Thyroid gland (tissue), 4 donors: Measurements from ENCODE around the gene TNNI2. TPM values are rescaled to one million over a fixed set of nuclear protein-coding genes. Genes with fewer than 3 reads are reported as not detected.
A peak's percentile ranks its signal among the peaks of the same experiment; 100 is the strongest.

Source experiments
- DNase-seq, 2 donors: peaks; one replicate each; pipeline ENCODE4 v3.0.0-alpha.2; 2019
- H3K27ac ChIP-seq, 3 donors: fragments of 200-600 bp; sonication (generic); 1 replicate in 2 of 3; 2 replicates in 1 of 3; pipeline ENCODE4 v1.5.1; 2016 to 2019; ENCODE audit warnings: mild to moderate bottlenecking in 1 of 3, moderate library complexity in 1 of 3
- H3K27me3 ChIP-seq: fragments of 200-600 bp; sonication (generic); one replicate; pipeline ENCODE4 v1.5.1; 2019
- H3K36me3 ChIP-seq, 2 donors: fragments of 200-600 bp; sonication (generic); one replicate each; pipeline ENCODE4 v1.5.1; 2016 to 2019
- H3K4me1 ChIP-seq, 2 donors: fragments of 200-600 bp; sonication (generic); one replicate each; pipeline ENCODE4 v1.5.1; 2017 to 2019
- H3K4me3 ChIP-seq, 3 donors: fragments of 200-600 bp; sonication (generic); replicated peaks in 1 of 3; 1 replicate in 2 of 3; 2 replicates in 1 of 3; pipeline ENCODE4 v1.5.1; 2016; ENCODE audit warnings: mild to moderate bottlenecking in 1 of 3
- H3K9me3 ChIP-seq: fragments of 200-600 bp; sonication (generic); one replicate; pipeline ENCODE4 v1.5.1; 2017
- POLR2A ChIP-seq, 2 donors: fragments of 450-650 bp; IDR thresholded peaks; one replicate each; pipeline ENCODE4 v1.6.1; 2017; ENCODE audit warnings: antibody characterized with exemption in 2 of 2, mild to moderate bottlenecking in 2 of 2, moderate library complexity in 1 of 2
- WGBS, 2 donors: methylation state at CpG; one replicate each; pipeline ENCODE4 v1.1.5; 2017; 5-methylcytosine and 5-hydroxymethylcytosine counted together
- intact Hi-C: fragments of 100-400 bp; cut with DNase I; formaldehyde crosslinking; loops from one replicate; pipeline ENCODE4 v1.15.1; 2023
- total RNA-seq, 4 donors: library from RNA; depleted of rRNA; stranded (reverse); fragments of >200 nt; gene quantifications; one replicate each; pipeline ENCODE4 v1.2.3, GENCODE V29; 2016
- TF ChIP-seq, protein P1 (sequence below), 6 experiments: fragments of 200-600 bp in 3 of 6; fragments of 450-650 bp in 3 of 6; sonication (generic) in 3 of 6; IDR thresholded peaks; one replicate each; pipeline ENCODE4 v1.5.1; 2016 to 2019; ENCODE audit warnings: antibody characterized with exemption in 6 of 6, mild to moderate bottlenecking in 2 of 6, inconsistent platforms in 1 of 6, moderate library complexity in 1 of 6

TNNI2 gene
- total RNA-seq, 4 donors from 2014 or later = not detected

DNA sequence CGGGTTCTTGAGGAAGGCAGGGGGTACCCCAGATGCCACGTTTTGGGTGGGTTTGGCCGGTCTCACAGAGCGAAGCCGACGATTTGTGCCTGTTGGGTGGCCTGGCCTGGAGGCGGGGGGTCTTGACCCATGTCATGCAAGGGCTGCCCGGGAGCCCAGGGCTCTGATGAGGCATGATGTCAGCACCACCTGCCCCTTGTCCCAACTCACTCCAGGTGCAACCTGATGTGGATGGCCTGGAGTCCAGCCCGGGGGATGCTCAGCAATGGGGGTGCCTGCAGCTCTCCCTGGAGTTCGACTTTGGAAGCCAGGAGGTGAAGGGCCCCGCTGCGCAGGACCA is 3.1 kb upstream of the TNNI2 start:
- intact Hi-C loops = loop anchor here (10.0 kb wide), 1 partner anchor 319 kb away; no protein-coding TSS in a partner anchor
- Histone ChIP-seq H3K9me3 (no peaks in the 10 kb centered on the region), H3K27me3 (no peaks in the 10 kb centered on the region), H3K27ac (no peak overlapping the region), H3K36me3 (no peaks in the 10 kb centered on the region), H3K4me3 (no peak overlapping the region), H3K4me1 (peaks cover 0 to 19% of the 10 kb centered on the region in 2 donors)
- DNase-seq = no peak
- no peak for TF ChIP-seq POLR2A (IDR thresholded peaks at IDR 0.05)
- TF ChIP-seq, protein P1, sequence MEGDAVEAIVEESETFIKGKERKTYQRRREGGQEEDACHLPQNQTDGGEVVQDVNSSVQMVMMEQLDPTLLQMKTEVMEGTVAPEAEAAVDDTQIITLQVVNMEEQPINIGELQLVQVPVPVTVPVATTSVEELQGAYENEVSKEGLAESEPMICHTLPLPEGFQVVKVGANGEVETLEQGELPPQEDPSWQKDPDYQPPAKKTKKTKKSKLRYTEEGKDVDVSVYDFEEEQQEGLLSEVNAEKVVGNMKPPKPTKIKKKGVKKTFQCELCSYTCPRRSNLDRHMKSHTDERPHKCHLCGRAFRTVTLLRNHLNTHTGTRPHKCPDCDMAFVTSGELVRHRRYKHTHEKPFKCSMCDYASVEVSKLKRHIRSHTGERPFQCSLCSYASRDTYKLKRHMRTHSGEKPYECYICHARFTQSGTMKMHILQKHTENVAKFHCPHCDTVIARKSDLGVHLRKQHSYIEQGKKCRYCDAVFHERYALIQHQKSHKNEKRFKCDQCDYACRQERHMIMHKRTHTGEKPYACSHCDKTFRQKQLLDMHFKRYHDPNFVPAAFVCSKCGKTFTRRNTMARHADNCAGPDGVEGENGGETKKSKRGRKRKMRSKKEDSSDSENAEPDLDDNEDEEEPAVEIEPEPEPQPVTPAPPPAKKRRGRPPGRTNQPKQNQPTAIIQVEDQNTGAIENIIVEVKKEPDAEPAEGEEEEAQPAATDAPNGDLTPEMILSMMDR (IDR thresholded peaks at IDR 0.05) = no peak
- 87 to 89% methylated on average over 6 to 10 of the region's 12 CpGs for WGBS, 2 donors

DNA sequence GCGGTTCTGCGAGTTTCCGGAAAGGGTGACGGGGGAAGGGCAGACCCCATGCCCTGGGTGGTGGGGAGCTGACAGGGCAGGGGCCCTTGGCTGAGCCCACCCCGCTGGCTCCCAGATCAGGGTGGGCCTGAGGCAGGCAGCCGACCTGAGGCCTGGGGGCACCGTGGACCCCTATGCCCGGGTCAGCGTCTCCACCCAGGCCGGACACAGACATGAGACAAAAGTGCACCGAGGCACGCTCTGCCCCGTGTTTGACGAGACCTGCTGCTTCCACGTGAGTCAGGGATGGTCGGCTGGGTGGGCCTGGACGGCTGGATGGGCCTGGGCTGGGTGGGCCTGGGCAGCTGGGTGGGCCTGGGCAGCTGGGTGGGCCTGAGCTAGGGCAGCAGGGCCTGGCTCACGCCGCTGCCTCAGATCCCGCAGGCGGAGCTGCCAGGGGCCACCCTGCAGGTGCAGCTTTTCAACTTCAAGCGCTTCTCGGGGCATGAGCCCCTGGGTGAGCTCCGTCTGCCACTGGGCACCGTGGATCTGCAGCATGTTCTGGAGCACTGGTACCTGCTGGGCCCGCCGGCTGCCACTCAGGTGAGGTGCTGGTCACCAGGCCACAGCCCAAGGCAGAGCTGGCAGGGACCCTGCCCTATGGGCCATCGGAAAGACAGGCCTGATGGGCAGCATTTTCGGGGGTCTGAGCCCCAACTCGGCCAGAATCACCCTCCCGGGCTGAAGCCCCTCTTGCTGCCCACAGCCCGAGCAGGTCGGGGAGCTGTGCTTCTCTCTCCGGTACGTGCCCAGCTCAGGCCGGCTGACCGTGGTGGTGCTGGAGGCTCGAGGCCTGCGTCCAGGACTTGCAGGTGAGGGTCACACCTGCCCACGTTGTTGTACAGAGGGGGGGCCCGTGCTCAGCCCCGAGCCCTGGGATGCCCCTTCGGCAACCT is 2.5 kb upstream of the TNNI2 start:
- no peaks in the 10 kb centered on the region for H3K36me3 ChIP-seq
- H3K27ac ChIP-seq = no peak overlapping the region
- peaks cover 0 to 19% of the 10 kb centered on the region in 2 donors for H3K4me1 ChIP-seq
- whole genome bisulfite sequencing, 2 donors = 86 to 88% methylated on average over 7 to 27 of the region's 43 CpGs
- no peaks in the 10 kb centered on the region for H3K9me3 ChIP-seq
- intact Hi-C loops = loop anchor here (10.0 kb wide), 1 partner anchor 319 kb away; no protein-coding TSS in a partner anchor
- DNase-seq = no peak
- H3K27me3 ChIP-seq = no peaks in the 10 kb centered on the region
- H3K4me3 ChIP-seq = no peak overlapping the region
- TF ChIP-seq, protein P1 (IDR thresholded peaks at IDR 0.05) = no peak
- no peak for TF ChIP-seq POLR2A (IDR thresholded peaks at IDR 0.05)

DNA sequence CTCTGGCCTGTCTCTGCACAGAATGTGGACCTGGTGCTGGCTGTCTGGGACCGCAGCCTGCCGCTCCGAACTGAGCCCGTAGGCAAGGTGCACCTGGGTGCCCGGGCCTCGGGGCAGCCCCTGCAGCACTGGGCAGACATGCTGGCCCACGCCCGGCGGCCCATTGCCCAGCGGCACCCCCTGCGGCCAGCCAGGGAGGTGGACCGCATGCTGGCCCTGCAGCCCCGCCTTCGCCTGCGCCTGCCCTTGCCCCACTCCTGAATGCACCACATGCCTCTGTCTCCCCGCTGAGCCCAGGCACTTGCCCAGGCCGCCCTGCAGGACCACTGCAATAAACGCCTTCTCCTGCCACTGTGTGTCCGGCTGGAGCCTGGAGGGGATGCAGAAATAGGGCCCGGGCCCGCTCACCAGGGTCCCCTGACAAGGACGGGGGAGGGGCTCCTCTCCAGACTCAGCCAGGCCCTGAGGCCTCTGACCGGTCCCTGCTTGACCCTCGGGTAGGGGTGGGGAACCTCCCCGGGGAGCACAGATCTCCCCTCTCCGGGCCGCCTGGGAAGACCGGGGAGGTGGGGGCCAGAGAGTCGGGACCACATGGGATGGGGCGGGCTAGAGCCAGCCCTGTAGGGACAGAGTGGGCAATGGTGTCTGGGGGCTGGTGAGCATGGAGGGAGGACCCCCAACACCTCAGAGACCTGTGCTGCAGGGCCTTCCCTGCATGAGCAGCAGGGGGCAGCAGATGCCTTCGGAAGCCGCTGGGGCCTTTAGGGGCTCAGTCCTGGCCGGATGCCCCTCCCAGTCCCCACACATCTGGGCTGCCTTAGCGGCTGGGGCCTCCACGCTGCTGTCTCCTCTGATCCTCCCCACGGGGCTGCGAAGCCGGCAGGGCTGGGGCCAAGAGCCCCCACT is 1.4 kb upstream of the TNNI2 start:
- no peaks in the 10 kb centered on the region for H3K27me3 ChIP-seq
- no peaks in the 10 kb centered on the region for H3K36me3 ChIP-seq
- no peak overlapping the region for H3K27ac ChIP-seq
- TF ChIP-seq POLR2A (IDR thresholded peaks at IDR 0.05) = no peak
- TF ChIP-seq, protein P1 (IDR thresholded peaks at IDR 0.05) = peak; percentile 41 to 72 (median 64)
- peaks cover 0 to 15% of the 10 kb centered on the region in 2 donors for H3K4me1 ChIP-seq
- H3K9me3 ChIP-seq = no peaks in the 10 kb centered on the region
- no peak overlapping the region for H3K4me3 ChIP-seq
- peak; percentile 36 to 44 for DNase-seq
- intact Hi-C loops = loop anchor here (10.0 kb wide), 1 partner anchor 317 kb away; no protein-coding TSS in a partner anchor
- 53 to 67% methylated on average over 20 to 21 of the region's 38 CpGs for WGBS, 2 donors

DNA sequence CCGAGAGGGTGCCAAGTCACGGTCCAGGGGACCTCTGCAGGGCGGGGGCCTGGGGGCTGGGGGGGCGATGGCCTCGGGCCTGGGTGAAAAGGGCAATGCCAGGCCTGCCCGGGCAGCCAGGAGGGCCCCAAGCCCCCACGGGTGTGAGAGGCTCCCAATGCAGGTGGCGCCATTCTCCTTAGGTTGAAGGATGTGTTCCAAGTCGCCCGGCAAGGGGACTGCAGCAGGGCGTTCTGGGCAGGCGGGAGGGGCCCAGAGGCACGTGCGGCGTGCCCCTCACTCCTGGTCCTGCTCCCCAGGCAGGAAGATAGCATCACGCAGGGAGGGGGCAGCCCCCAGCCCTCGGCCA is 730 bp upstream of the TNNI2 start:
- Histone ChIP-seq H3K27me3 (no peaks in the 10 kb centered on the region), H3K4me1 (peaks cover 0 to 11% of the 10 kb centered on the region in 2 donors), H3K9me3 (no peaks in the 10 kb centered on the region), H3K4me3 (no peak overlapping the region), H3K36me3 (no peaks in the 10 kb centered on the region), H3K27ac (no peak overlapping the region)
- DNase-seq = no peak
- intact Hi-C loops = loop anchor here (10.0 kb wide), 1 partner anchor 317 kb away; no protein-coding TSS in a partner anchor
- WGBS, 2 donors = 51 to 66% methylated on average over 6 to 10 of the region's 17 CpGs
- no peak for TF ChIP-seq POLR2A (IDR thresholded peaks at IDR 0.05)
- TF ChIP-seq, protein P1 (IDR thresholded peaks at IDR 0.05) = no peak
